K562 (cell line): ENCODE results near the gene KMO. TPM values are rescaled to one million over a fixed set of nuclear protein-coding genes. Genes with fewer than 3 reads are reported as not detected.

Experiments used
- CBFA2T2 ChIP-seq: fragments of 450-650 bp; conservative IDR thresholded peaks from 2 replicates; pipeline ENCODE4 v1.6.1; 2017; ENCODE audit warnings: mild to moderate bottlenecking
- CBFA2T3 ChIP-seq: fragments of 450-650 bp; IDR thresholded peaks from 2 replicates; pipeline ENCODE4 v1.6.1; 2017
- CEBPG ChIP-seq, 3 experiments: fragments of 200-800 bp in 1 of 3; sonication (Bioruptor generic) in 1 of 3; sonication (generic) in 1 of 3; formaldehyde crosslinking in 1 of 3; IDR thresholded peaks in 2 of 3; conservative IDR thresholded peaks in 1 of 3; 2 replicates each; pipeline versions ENCODE4 v1.6.1 to v1.8.0; 2016 to 2022; ENCODE audit warnings: missing compliant biosample characterization in 2 of 3, missing genetic modification characterization in 2 of 3, mild to moderate bottlenecking in 1 of 3, missing genetic modification reagents in 1 of 3
- FOXP1 ChIP-seq: sonication (generic); formaldehyde crosslinking; IDR thresholded peaks from 2 replicates; pipeline ENCODE4 v1.8.0; 2022; ENCODE audit warnings: mild to moderate bottlenecking, missing genetic modification reagents
- GATA2 ChIP-seq: sonication (generic); formaldehyde crosslinking; IDR thresholded peaks from 2 replicates; pipeline ENCODE4 v1.4.0; 2020; ENCODE audit warnings: mild to moderate bottlenecking, missing genetic modification reagents
- ID3 ChIP-seq, 2 experiments: fragments of 250-450 bp in 1 of 2; fragments of 450-650 bp in 1 of 2; sonication (Bioruptor Pico) in 1 of 2; IDR thresholded peaks; 2 replicates each; pipeline versions ENCODE4 v1.6.1 to v1.8.0; 2016 to 2021; ENCODE audit warnings: mild to moderate bottlenecking in 2 of 2, moderate library complexity in 2 of 2, missing compliant biosample characterization in 1 of 2, missing genetic modification characterization in 1 of 2
- LCOR ChIP-seq: sonication (generic); formaldehyde crosslinking; IDR thresholded peaks from 2 replicates; pipeline ENCODE4 v1.8.0; 2022; ENCODE audit warnings: mild to moderate bottlenecking, missing genetic modification reagents
- MLLT1 ChIP-seq, 2 experiments: fragments of 450-650 bp; IDR thresholded peaks; 2 replicates each; pipeline ENCODE4 v1.6.1; 2016
- NCOR1 ChIP-seq: fragments of 450-650 bp; IDR thresholded peaks from 2 replicates; pipeline ENCODE4 v1.6.1; 2016; ENCODE audit warnings: mild to moderate bottlenecking, moderate library complexity
- RAD21 ChIP-seq, 2 experiments: fragments of 250-450 bp in 1 of 2; fragments of 450-650 bp in 1 of 2; sonication (Bioruptor Pico) in 1 of 2; formaldehyde crosslinking in 1 of 2; IDR thresholded peaks in 1 of 2; conservative IDR thresholded peaks in 1 of 2; 2 replicates each; pipeline versions ENCODE4 v1.4.0 to v1.8.0; 2020 to 2022; ENCODE audit warnings: mild to moderate bottlenecking in 2 of 2, moderate library complexity in 1 of 2
- REST ChIP-seq, 2 experiments: fragments of 450-650 bp; formaldehyde crosslinking in 1 of 2; IDR thresholded peaks; 2 replicates each; pipeline versions ENCODE4 v1.4.0 to v1.6.1; 2014 to 2020; ENCODE audit warnings: mild to moderate bottlenecking in 2 of 2, borderline replicate concordance in 1 of 2, low read depth in 1 of 2
- RNF2 ChIP-seq: sonication (generic); IDR thresholded peaks from 2 replicates; pipeline ENCODE4 v1.6.1; 2016
- SIRT6 ChIP-seq: IDR thresholded peaks from one replicate; pipeline ENCODE4 v1.6.1; 2012; ENCODE audit warnings: low read depth, mild to moderate bottlenecking, control low read depth, inconsistent platforms, low read length, moderate library complexity
- SP1 ChIP-seq: sonication (generic); formaldehyde crosslinking; IDR thresholded peaks from 2 replicates; pipeline ENCODE4 v1.8.1; 2022; ENCODE audit warnings: mild to moderate bottlenecking, missing genetic modification reagents
- TAL1 ChIP-seq: fragments of 450-650 bp; IDR thresholded peaks from 2 replicates; pipeline ENCODE4 v1.6.1; 2016; ENCODE audit warnings: mild to moderate bottlenecking
- TBP ChIP-seq: optimal IDR thresholded peaks from 2 replicates; pipeline ENCODE3; 2011; ENCODE audit warnings: low read depth, low read length, improper control_type of control experiment
- TCF3 ChIP-seq: sonication (generic); formaldehyde crosslinking; IDR thresholded peaks from 2 replicates; pipeline ENCODE4 v1.4.0; 2020; ENCODE audit warnings: mild to moderate bottlenecking, missing genetic modification reagents
- ZNF695 ChIP-seq: fragments of 450-650 bp; formaldehyde crosslinking; IDR thresholded peaks from 2 replicates; pipeline ENCODE4 v1.4.0; 2020; ENCODE audit warnings: mild to moderate bottlenecking, moderate library complexity
- polyA plus RNA-seq, 8 experiments: library from polyadenylated mRNA; depleted of rRNA in 4 of 8; stranded (reverse) in 5 of 8; unstranded in 3 of 8; fragments of >200 nt; fragmentation: Nextera tagmentation in 2 of 8; fragmentation: Illumina TruSeq in 1 of 8; extraction: Ambion mirVana in 2 of 8; extraction: Trizol in 1 of 8; gene quantifications; 2 replicates each; pipeline versions ENCODE4 v1.2.1 to v1.2.3, GENCODE V29; 2011 to 2014; ENCODE audit warnings: inconsistent platforms in 1 of 8, missing spikeins in 1 of 8
- total RNA-seq, 7 experiments: library from RNA; depleted of rRNA in 6 of 7; stranded (reverse); fragments of >200 nt in 6 of 7; fragmentation: Illumina TruSeq in 2 of 7; extraction: Trizol in 2 of 7; gene quantifications; 2 replicates each; pipeline versions ENCODE4 v1.2.1 to v1.2.3, GENCODE V29; 2011 to 2021; ENCODE audit warnings: low replicate concordance in 1 of 7

The KMO gene
- total and polyA plus RNA-seq, 9 of the 15 experiments (the other 6 are each of a cell fraction or from before 2014, with no cell fraction given), result 0.01 to 0.11 (median 0.01) TPM; not detected in 6

GRCh38 chr1:241485554-241485992 lies 46.6 kb upstream of the KMO start (continued):
- TF ChIP-seq MLLT1 (IDR thresholded peaks at IDR 0.05), result no peak
- peak; percentile 51 for TF ChIP-seq SP1 (CRISPR knock-in tag)
- TF ChIP-seq GATA2 (CRISPR knock-in tag), result peak; percentile 48
- TF ChIP-seq CBFA2T2, result peak; percentile 53
- TF ChIP-seq ID3 (CRISPR knock-in tag; IDR thresholded peaks at IDR 0.05), result no peak
- 0 out of 2 replicates have a peak, but pooled peaks have one; percentile 18 for TF ChIP-seq ID3 (tag; IDR thresholded peaks at IDR 0.05)
- TF ChIP-seq REST (IDR thresholded peaks at IDR 0.05; ENCODE audit: borderline replicate concordance), result peak; percentile 16; the same call in 1 of the 2 replicates
- TF ChIP-seq REST (CRISPR knock-in tag; IDR thresholded peaks at IDR 0.05; ENCODE audit: low read depth), result no peak
- TF ChIP-seq LCOR (CRISPR knock-in tag), result 0 out of 2 replicates have a peak, but pooled peaks have one; percentile 42
- no peak for TF ChIP-seq SIRT6
- TF ChIP-seq TBP, result no peak
- no peak for TF ChIP-seq ZNF695
- no peak for TF ChIP-seq CEBPG (CRISPR knock-in tag; IDR thresholded peaks at IDR 0.05)
- TF ChIP-seq CEBPG (tag; conservative IDR thresholded peaks at IDR 0.05 in 1 of 2, IDR thresholded peaks at IDR 0.05 in 1 of 2), result no peak
- TF ChIP-seq NCOR1, result peak; percentile 41
- peak; percentile 34 to 71; a peak in 3 of 4 replicates for TF ChIP-seq RAD21 (CRISPR knock-in tag; conservative IDR thresholded peaks at IDR 0.05 in 1 of 2, IDR thresholded peaks at IDR 0.05 in 1 of 2)
- peak; percentile 79 for TF ChIP-seq TCF3 (CRISPR knock-in tag)
- TF ChIP-seq CBFA2T3, result peak; percentile 74
- peak; percentile 74 for TF ChIP-seq TAL1
- TF ChIP-seq RNF2, result no peak
- 0 out of 2 replicates have a peak, but pooled peaks have one; percentile 17 for TF ChIP-seq FOXP1
